RWPE2 (cell line): Measurements from ENCODE around the gene PINLYP.

Experiments used
- ATAC-seq: fragments of 200-7000 bp; cut with Tn5 transposase; 3 replicates; pipeline ENCODE4 v1.9.1; 2021; ENCODE audit warnings: low read depth
- DNase-seq: peaks from one replicate; pipeline ENCODE4 v3.0.0-alpha.2; 2020; ENCODE audit warnings: low spot score
- H3K27ac ChIP-seq: fragments of 450-650 bp; 2 replicates; pipeline ENCODE4 v1.5.1; 2017; ENCODE audit warnings: mild to moderate bottlenecking; ENCODE audit not compliant: poor library complexity, severe bottlenecking
- H3K27me3 ChIP-seq: fragments of 250-450 bp; sonication (Bioruptor Pico); 2 replicates; pipeline ENCODE4 v1.5.1; 2021; ENCODE audit warnings: mild to moderate bottlenecking, moderate library complexity; ENCODE audit not compliant: insufficient read depth, poor library complexity, severe bottlenecking
- H3K36me3 ChIP-seq: fragments of 250-450 bp; sonication (Bioruptor Pico); 2 replicates; pipeline ENCODE4 v1.5.1; 2020; ENCODE audit warnings: low read depth, mild to moderate bottlenecking, moderate library complexity
- H3K4me1 ChIP-seq: fragments of 250-450 bp; sonication (Bioruptor Pico); 2 replicates; pipeline ENCODE4 v1.5.1; 2021; ENCODE audit warnings: mild to moderate bottlenecking, moderate library complexity; ENCODE audit not compliant: insufficient read depth, poor library complexity, severe bottlenecking
- H3K4me3 ChIP-seq: fragments of 250-450 bp; sonication (Bioruptor Pico); 2 replicates; pipeline ENCODE4 v1.5.1; 2021; ENCODE audit warnings: mild to moderate bottlenecking, moderate library complexity; ENCODE audit not compliant: severe bottlenecking
- H3K9me3 ChIP-seq: fragments of 250-450 bp; sonication (Bioruptor Pico); 2 replicates; pipeline ENCODE4 v1.5.1; 2021; ENCODE audit warnings: mild to moderate bottlenecking, moderate library complexity; ENCODE audit not compliant: severe bottlenecking
- TF ChIP-seq, protein P1 (sequence below): fragments of 450-650 bp; IDR thresholded peaks from one replicate; pipeline ENCODE4 v1.5.1; 2017; ENCODE audit warnings: mild to moderate bottlenecking, moderate library complexity; ENCODE audit not compliant: poor library complexity, severe bottlenecking

PINLYP gene

GRCh38 chr19:43619262-43620060 lies 43.9 kb downstream of the PINLYP start, which contains the start of gene ZNF428:
Gene ZNF428, minus strand, starts transcription at chr19:43619629. Its CDS starts 5,325 bp downstream, at chr19:43614304.
- Histone ChIP-seq H3K36me3 (no peaks in the 10 kb centered on the region), H3K4me1 (no peaks in the 10 kb centered on the region), H3K27ac (peak within 1 kb of the TSS; percentile 58), H3K4me3 (peak within 1 kb of the TSS; percentile 55), H3K9me3 (no peaks in the 10 kb centered on the region), H3K27me3 (no peaks in the 10 kb centered on the region)
- TF ChIP-seq, protein P1, sequence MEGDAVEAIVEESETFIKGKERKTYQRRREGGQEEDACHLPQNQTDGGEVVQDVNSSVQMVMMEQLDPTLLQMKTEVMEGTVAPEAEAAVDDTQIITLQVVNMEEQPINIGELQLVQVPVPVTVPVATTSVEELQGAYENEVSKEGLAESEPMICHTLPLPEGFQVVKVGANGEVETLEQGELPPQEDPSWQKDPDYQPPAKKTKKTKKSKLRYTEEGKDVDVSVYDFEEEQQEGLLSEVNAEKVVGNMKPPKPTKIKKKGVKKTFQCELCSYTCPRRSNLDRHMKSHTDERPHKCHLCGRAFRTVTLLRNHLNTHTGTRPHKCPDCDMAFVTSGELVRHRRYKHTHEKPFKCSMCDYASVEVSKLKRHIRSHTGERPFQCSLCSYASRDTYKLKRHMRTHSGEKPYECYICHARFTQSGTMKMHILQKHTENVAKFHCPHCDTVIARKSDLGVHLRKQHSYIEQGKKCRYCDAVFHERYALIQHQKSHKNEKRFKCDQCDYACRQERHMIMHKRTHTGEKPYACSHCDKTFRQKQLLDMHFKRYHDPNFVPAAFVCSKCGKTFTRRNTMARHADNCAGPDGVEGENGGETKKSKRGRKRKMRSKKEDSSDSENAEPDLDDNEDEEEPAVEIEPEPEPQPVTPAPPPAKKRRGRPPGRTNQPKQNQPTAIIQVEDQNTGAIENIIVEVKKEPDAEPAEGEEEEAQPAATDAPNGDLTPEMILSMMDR: no peak
- DNase-seq (peak; percentile 79), ATAC-seq (peak; percentile 91)

DNA sequence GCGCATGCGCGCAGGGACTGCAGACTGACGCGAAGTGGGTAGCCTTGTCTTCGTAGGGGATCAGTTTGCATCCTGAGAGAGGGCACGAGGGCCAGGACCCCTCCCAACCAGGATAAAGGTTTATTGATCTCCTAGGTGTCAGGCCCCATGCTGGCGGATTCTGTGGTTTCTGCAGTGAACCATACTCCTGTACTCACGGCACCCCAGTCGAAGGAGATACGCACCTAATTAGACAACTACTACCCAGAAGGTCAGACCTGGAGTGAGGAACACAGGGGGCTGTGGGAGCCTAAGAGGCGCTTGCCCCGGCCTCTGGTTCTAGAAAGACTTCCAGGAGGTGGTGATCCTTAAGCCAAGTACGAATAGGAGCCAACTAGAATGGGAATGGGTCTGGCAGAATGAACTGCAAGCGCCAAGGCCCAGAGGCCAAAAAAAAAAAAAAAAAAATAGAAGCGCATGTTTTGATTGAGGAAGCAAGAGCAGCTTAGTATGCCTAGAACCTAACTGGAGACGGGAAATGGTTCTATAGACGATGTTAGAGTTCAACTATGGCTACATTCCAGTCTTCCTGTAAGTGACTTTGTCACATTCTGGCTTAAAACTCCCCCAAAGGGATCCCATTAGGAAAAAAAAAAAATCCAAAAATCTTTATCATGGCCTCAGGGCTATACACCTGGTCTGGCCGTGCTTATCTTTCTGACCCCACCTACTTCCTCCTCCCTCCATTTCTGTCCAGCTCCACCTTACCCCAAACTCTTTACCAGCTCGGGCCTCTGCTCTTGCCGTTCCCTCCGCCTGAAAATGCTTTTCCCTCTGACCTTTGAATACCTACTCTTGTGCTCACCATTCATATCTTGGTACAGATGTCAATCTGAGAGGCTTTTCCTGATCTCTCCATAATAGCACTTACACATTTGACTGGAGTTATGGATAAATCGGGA lies 44.7 kb downstream of the PINLYP start:
- Histone ChIP-seq H3K36me3 (no peaks in the 10 kb centered on the region), H3K4me3 (peak overlapping the region; percentile 55), H3K27me3 (no peaks in the 10 kb centered on the region), H3K4me1 (no peaks in the 10 kb centered on the region), H3K9me3 (no peaks in the 10 kb centered on the region), H3K27ac (peak overlapping the region; percentile 58)
- ATAC-seq (no peak), DNase-seq (no peak)
- TF ChIP-seq, protein P1: no peak

- TF ChIP-seq, protein P1: no peak
- DNase-seq (no peak), ATAC-seq (no peak)
- Histone ChIP-seq H3K9me3 (no peaks in the 10 kb centered on the region), H3K36me3 (no peaks in the 10 kb centered on the region), H3K27me3 (no peaks in the 10 kb centered on the region), H3K4me1 (no peaks in the 10 kb centered on the region), H3K27ac (no peak overlapping the region), H3K4me3 (no peak overlapping the region)
Measured at GRCh38 chr19:43622070-43622469, 46.5 kb downstream of the PINLYP start.

DNA sequence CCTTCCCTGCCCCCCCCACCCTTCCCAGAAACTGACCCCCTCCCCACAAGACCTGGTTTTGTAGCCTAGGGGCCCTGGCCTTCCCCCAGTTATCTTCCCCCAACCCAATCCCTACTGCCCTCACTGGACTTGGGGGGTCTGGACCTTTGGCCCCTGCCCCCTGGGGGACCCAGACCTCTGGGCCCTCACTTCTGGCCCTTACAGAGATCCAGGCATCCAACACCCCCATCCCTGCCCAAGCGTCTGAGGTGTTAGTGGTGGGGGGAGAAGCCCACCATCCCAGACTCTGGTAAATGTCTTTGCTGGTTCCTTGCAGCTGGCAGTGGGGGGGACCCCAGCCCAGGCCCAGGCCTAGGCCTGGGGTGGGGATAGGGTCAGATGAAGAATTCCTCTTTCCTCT lies 47.4 kb downstream of the PINLYP start:
- no peak overlapping the region for H3K27ac ChIP-seq
- no peaks in the 10 kb centered on the region for H3K4me1 ChIP-seq
- no peak for DNase-seq
- H3K27me3 ChIP-seq: no peaks in the 10 kb centered on the region
- no peaks in the 10 kb centered on the region for H3K36me3 ChIP-seq
- TF ChIP-seq, protein P1: no peak
- ATAC-seq: no peak
- no peaks in the 10 kb centered on the region for H3K9me3 ChIP-seq
- no peak overlapping the region for H3K4me3 ChIP-seq
